Activated CD8-positive, alpha-beta memory T cell treated with anti-CD3 and anti-CD28 coated beads for 36 hours (primary cell): Measurements from ENCODE around the gene AAMP. TPM values are rescaled to one million over a fixed set of nuclear protein-coding genes. Genes with fewer than 3 reads are reported as not detected.

Source experiments
- CTCF ChIA-PET: fragments of 350-600 bp; sonication (Branson Sonifier 250); formaldehyde crosslinking; loops from one replicate; lab custom pipeline; 2021; ENCODE audit warnings: antibody characterized with exemption; lab: Charles Lee
- POLR2A ChIA-PET: fragments of 350-600 bp; sonication (Branson Sonifier 250); formaldehyde crosslinking; loops from one replicate; lab custom pipeline; 2021; ENCODE audit warnings: antibody characterized with exemption; lab: Charles Lee
- total RNA-seq, 2 experiments: library from RNA; stranded (reverse); gene quantifications; one replicate each; pipeline ENCODE4 v1.2.3, GENCODE V29; 2021

Gene AAMP
- total RNA-seq, 2 experiments from 2014 or later = 96.2 to 98.7 TPM

- ChIA-PET POLR2A (no interaction called here), CTCF (interaction anchor here (0.7 to 1.2 kb wide), 2 partner anchors 9 to 37 kb away, joined by 3 to 5 read pairs; no protein-coding TSS in a partner anchor)
Observed at GRCh38 chr2:218266316-218266979, 3.5 kb downstream of the AAMP start.

- POLR2A ChIA-PET = no interaction called here
- CTCF ChIA-PET = interaction anchor here (0.7 to 1.2 kb wide), 2 partner anchors 10 to 36 kb away, joined by 3 read pairs; no protein-coding TSS in a partner anchor
Observed at GRCh38 chr2:218265626-218266025, 4.3 kb downstream of the AAMP start.

DNA sequence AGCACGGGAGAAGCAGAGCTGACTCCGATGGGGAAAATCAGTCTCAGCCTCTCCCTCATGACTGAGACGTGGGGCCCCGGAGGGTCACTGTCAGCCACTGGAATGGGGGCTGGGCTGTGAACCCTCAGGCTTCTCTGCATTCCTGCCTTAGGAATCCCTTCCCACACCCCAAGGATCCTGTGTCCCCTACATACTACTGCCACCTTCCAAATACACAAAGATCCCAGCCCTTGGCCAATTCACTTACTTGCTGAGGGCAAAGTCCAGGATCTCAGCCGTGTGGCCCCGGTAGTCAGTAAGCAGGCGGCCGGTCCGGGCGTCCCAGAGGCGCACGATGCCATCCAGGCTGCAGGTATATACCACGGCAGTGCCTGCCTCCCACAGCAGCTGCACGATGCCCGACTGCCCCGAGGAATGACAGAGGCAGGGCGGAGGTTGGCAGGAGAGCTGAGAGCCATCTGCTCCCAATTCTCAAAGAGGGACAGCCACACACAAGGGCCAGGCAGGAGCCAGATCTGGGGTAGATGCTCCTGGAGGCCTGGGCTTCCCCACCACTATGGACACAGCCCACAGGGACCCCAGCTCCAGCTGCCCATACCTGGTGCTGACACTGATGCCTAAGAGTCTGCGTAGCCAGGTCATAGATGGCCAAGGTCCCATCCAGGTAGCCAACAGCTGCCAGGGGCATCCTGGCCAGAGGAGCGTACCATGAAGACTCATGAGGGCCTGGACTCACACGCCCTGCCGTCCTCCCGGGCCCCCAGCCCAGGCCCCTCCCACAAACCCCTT lies 5.0 kb downstream of the AAMP start:
- ChIA-PET CTCF (interaction anchor here (1.2 kb wide), 1 partner anchor 10 kb away, joined by 3 read pairs; no protein-coding TSS in a partner anchor), POLR2A (no interaction called here)

DNA sequence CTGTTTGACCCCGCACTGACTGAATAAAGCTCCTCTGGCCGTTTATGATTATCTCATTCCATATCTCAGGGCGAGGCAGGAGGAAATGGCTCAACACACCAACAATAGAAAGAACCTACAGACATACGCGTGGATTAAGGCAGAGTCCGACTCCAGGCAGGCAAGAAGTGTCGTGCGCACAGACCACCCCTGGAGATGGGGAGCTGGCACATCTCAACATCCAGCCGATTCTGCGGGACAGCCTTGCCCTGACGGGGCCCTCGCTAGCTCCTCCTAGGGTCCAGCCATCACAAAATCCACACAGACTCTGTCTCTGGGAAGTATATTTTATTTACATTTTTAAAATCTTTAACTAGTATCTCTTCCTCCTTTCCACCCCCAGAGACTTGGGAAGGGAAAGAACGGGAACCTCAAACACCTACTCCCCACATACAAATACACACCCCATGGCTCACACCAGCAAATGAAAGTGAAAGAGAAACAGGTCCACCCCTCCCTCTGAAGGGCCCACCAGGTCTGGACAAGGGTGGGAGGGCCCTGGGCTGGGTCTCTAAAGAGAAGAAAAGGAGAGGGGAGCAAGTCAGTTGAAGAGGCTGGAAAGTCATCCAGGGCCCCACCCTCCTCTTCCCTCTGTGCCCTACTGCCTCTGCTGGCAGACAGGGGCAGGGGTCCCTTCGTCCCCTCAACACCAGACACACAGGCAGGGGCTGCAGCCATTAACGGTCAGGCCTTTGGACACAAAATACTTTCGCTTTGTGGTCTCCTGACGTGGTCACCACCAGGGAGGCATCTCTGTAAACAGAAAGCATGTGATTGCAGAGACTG lies 5.9 kb downstream of the AAMP start:
- ChIA-PET POLR2A (no interaction called here), CTCF (interaction anchor here (0.9 kb wide), 1 partner anchor 81 kb away, joined by 3 read pairs; no protein-coding TSS in a partner anchor)

- POLR2A ChIA-PET = interaction anchor here (0.6 kb wide), 1 partner anchor 511 kb away, joined by 4 read pairs; no protein-coding TSS in a partner anchor
- CTCF ChIA-PET = interaction anchor here (0.9 kb wide), 1 partner anchor 80 kb away, joined by 3 read pairs; no protein-coding TSS in a partner anchor
Observed at GRCh38 chr2:218262631-218263586, 7.0 kb downstream of the AAMP start.

- POLR2A ChIA-PET = interaction anchor here (0.6 kb wide), 1 partner anchor 512 kb away, joined by 4 read pairs; no protein-coding TSS in a partner anchor
- CTCF ChIA-PET = interaction anchor here (1.7 kb wide), 1 partner anchor 10 kb away, joined by 4 read pairs; no protein-coding TSS in a partner anchor
Observed at GRCh38 chr2:218262237-218262600, 7.7 kb downstream of the AAMP start.

GRCh38 chr2:218261423-218262236 lies 8.3 kb downstream of the AAMP start:
- ChIA-PET POLR2A (no interaction called here), CTCF (interaction anchor here (1.7 kb wide), 1 partner anchor 9 kb away, joined by 4 read pairs; no protein-coding TSS in a partner anchor)

GRCh38 chr2:218260742-218261422 lies 9.1 kb downstream of the AAMP start, which contains the start of gene GPBAR1:
Gene GPBAR1, plus strand, starts transcription at chr2:218261015. Its CDS starts 1,710 bp downstream, at chr2:218262725.
- ChIA-PET POLR2A (no interaction called here), CTCF (interaction anchor here (1.7 kb wide), 1 partner anchor 9 kb away, joined by 4 read pairs; no protein-coding TSS in a partner anchor)

GRCh38 chr2:218260166-218260565 lies 9.8 kb downstream of the AAMP start:
- POLR2A ChIA-PET = no interaction called here
- CTCF ChIA-PET = interaction anchor here (1.7 to 3.7 kb wide), 2 partner anchors 8 to 76 kb away, joined by 4 to 20 read pairs; no protein-coding TSS in a partner anchor

DNA sequence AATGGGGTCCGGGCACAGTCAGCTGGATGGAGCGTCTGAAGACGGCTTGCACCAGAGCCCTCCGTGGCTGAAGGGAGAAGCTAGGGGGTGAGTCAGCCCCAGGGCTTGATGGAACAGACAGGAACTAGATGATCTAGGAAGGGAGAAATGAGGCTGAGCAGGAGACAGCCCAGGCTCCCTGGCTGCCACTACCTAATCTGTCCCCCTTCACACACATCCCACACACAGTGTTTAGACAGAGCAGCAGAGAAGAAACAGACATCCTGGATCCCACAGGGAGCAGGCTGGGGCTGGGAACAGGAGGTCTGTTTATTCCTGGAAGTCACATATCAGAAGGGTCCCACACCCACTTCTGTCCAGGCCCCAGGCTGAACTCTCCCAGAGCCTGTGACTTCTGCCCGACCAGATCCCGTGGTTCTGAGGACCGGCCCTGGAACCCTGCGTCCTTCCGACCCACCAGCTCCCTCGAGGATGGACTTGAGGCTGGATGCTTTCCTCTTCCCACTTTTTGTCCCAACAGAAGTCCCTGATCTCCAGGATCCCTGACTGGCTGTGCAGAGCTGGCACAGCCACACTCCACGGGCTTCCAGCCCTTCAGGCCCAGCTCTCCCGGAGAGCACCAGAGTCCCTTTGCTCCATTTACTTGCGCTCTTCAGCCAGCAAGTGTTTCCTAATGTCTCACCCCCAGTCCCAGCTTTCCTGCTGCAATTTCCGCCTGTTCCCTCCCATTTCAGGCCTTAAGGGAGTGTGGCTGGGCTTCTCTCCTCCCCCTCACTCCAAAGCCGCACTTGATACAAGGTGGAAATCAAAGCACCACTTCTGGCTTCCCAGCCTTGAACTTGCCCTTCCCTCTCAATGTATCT lies 10.6 kb downstream of the AAMP start:
- POLR2A ChIA-PET = no interaction called here
- CTCF ChIA-PET = interaction anchor here (0.9 to 3.7 kb wide), 3 partner anchors 11 to 75 kb away, joined by 3 to 20 read pairs (median 6); partner anchors contain the start of genes AAMP and PNKD

- ChIA-PET POLR2A (interaction anchor here (0.6 kb wide), 2 partner anchors 12 to 16 kb away, joined by 3 to 7 read pairs; no protein-coding TSS in a partner anchor), CTCF (interaction anchor here (0.7 to 3.7 kb wide), 9 partner anchors 9 to 91 kb away, joined by 3 to 20 read pairs (median 5); partner anchors contain the start of genes AAMP, CXCR1 and PNKD)
Observed at GRCh38 chr2:218257390-218257981, 12.5 kb downstream of the AAMP start.

DNA sequence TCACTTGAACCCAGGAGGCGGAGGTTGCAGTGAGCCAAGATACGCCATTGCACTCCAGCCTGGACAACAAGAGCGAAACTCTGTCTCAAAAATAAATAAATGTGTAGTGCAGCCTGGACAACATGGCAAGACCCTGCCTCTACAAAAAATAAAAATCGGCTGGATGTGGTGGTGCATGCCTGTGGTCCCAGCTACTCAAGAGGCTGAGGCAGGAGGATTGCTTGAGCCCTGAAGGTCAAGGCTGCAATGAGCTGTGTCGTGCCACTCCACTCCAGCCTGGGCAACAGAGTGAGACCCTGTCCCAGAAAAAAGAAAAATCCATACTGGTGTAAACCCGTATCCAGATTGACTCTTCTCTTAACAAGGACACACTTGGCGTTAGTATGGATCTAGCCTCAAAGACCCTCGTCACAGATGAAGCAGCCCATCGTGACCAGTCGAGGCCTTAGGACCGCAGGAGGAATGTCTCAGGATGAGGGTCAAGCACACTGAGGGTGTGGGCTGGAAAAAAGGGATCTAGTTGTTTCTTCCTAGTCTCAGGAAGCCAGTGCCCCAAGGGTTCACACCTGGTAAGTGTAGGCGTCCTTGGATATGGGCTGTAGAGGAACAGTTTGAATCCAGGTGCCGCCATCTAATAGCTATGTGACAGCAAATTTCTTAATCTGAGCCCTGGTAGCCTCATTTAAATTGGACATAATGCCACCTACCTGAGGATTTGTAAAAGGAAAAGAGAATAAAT lies 13.2 kb downstream of the AAMP start:
- ChIA-PET CTCF (interaction anchor here (0.7 to 3.7 kb wide), 9 partner anchors 10 to 90 kb away, joined by 3 to 20 read pairs (median 5); partner anchors contain the start of genes AAMP, CXCR1 and PNKD), POLR2A (interaction anchor here (0.6 kb wide), 3 partner anchors 12 to 696 kb away, joined by 3 to 7 read pairs (median 5); no protein-coding TSS in a partner anchor)

GRCh38 chr2:218255446-218255845 lies 14.5 kb downstream of the AAMP start:
- POLR2A ChIA-PET = interaction anchor here (0.6 to 1.0 kb wide), 2 partner anchors 15 to 35 kb away, joined by 3 to 5 read pairs; partner anchors contain the start of genes AAMP and PNKD
- CTCF ChIA-PET = interaction anchor here (0.8 to 1.8 kb wide), 3 partner anchors 10 to 25 kb away, joined by 3 to 6 read pairs (median 4); no protein-coding TSS in a partner anchor
